Nephron (organoid): ENCODE data around the gene NOVA1.

Experiments
- H3K27ac Mint-ChIP-seq, 3 experiments: 2 replicates each; pipeline ENCODE4 v1.8.0; 2020; ENCODE audit warnings: mixed read lengths in 3 of 3, mild to moderate bottlenecking in 2 of 3, moderate library complexity in 1 of 3
- H3K27me3 Mint-ChIP-seq: 2 replicates; pipeline ENCODE4 v1.8.0; 2021; ENCODE audit warnings: low read depth, mild to moderate bottlenecking, moderate library complexity, mixed read lengths
- H3K36me3 Mint-ChIP-seq: 2 replicates; pipeline ENCODE4 v1.8.0; 2020; ENCODE audit warnings: low read depth, mixed read lengths
- H3K4me1 Mint-ChIP-seq: 2 replicates; pipeline ENCODE4 v1.8.0; 2020; ENCODE audit warnings: mixed read lengths
- H3K4me3 Mint-ChIP-seq, 3 experiments: 2 replicates each; pipeline ENCODE4 v1.8.0; 2020; ENCODE audit warnings: mild to moderate bottlenecking in 3 of 3, mixed read lengths in 3 of 3, moderate library complexity in 2 of 3
- H3K9me3 Mint-ChIP-seq: 2 replicates; pipeline ENCODE4 v1.8.0; 2020; ENCODE audit warnings: mixed read lengths
- TF ChIP-seq, protein P1 (sequence below), 3 experiments: fragments of 200-600 bp; sonication (generic); IDR thresholded peaks; one replicate each; pipeline ENCODE4 v1.5.0; 2021; ENCODE audit warnings: antibody characterized with exemption in 3 of 3; ENCODE audit not compliant: unreplicated experiment in 3 of 3

The NOVA1 gene

GRCh38 chr14:26500028-26500427 is 97.8 kb downstream of the NOVA1 start:
- no peaks in the 10 kb centered on the region for H3K27me3 Mint-ChIP-seq
- no peak overlapping the region for H3K27ac Mint-ChIP-seq
- peaks cover 4% of the 10 kb centered on the region for H3K4me1 Mint-ChIP-seq
- peaks cover 10% of the 10 kb centered on the region for H3K36me3 Mint-ChIP-seq
- no peak overlapping the region for H3K4me3 Mint-ChIP-seq
- H3K9me3 Mint-ChIP-seq = peaks cover 6% of the 10 kb centered on the region
- TF ChIP-seq, protein P1, sequence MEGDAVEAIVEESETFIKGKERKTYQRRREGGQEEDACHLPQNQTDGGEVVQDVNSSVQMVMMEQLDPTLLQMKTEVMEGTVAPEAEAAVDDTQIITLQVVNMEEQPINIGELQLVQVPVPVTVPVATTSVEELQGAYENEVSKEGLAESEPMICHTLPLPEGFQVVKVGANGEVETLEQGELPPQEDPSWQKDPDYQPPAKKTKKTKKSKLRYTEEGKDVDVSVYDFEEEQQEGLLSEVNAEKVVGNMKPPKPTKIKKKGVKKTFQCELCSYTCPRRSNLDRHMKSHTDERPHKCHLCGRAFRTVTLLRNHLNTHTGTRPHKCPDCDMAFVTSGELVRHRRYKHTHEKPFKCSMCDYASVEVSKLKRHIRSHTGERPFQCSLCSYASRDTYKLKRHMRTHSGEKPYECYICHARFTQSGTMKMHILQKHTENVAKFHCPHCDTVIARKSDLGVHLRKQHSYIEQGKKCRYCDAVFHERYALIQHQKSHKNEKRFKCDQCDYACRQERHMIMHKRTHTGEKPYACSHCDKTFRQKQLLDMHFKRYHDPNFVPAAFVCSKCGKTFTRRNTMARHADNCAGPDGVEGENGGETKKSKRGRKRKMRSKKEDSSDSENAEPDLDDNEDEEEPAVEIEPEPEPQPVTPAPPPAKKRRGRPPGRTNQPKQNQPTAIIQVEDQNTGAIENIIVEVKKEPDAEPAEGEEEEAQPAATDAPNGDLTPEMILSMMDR (IDR thresholded peaks at IDR 0.05; ENCODE audit: unreplicated experiment in 3 of 3) = no peak

DNA sequence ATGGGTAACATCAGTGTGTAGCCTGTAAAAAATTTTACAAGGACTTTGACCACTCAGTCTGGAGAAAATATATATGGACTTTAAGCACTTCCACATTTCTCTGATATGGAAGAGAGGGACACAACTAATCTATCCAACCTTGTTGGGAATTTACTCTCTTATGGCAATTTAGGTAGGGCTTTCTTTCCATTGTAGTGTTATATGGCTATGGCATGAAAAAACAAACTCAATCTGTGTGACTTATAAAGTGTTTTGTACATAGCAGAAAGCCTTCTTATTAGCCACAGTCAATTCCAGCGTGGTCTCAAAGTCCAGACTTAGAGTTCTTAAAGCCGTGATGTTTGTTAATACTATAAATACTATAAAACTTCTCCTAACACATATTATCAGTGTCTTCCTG is 98.3 kb downstream of the NOVA1 start:
- Mint-ChIP-seq H3K9me3 (peaks cover 6% of the 10 kb centered on the region), H3K27ac (no peak overlapping the region), H3K36me3 (peaks cover 10% of the 10 kb centered on the region), H3K4me1 (peaks cover 4% of the 10 kb centered on the region), H3K4me3 (no peak overlapping the region), H3K27me3 (no peaks in the 10 kb centered on the region)
- TF ChIP-seq, protein P1 (IDR thresholded peaks at IDR 0.05; ENCODE audit: unreplicated experiment in 3 of 3) = no peak

GRCh38 chr14:26486922-26487321 is 110.9 kb downstream of the NOVA1 start:
- H3K4me1 Mint-ChIP-seq = no peaks in the 10 kb centered on the region
- H3K27ac Mint-ChIP-seq = no peak overlapping the region
- TF ChIP-seq, protein P1 (IDR thresholded peaks at IDR 0.05; ENCODE audit: unreplicated experiment in 3 of 3) = no peak
- H3K27me3 Mint-ChIP-seq = no peaks in the 10 kb centered on the region
- peaks cover 11% of the 10 kb centered on the region for H3K36me3 Mint-ChIP-seq
- H3K9me3 Mint-ChIP-seq = no peaks in the 10 kb centered on the region
- no peak overlapping the region for H3K4me3 Mint-ChIP-seq

- TF ChIP-seq, protein P1 (IDR thresholded peaks at IDR 0.05; ENCODE audit: unreplicated experiment in 3 of 3) = no peak
- H3K27me3 Mint-ChIP-seq = no peaks in the 10 kb centered on the region
- H3K36me3 Mint-ChIP-seq = peaks cover 17% of the 10 kb centered on the region
Measured at GRCh38 chr14:26484562-26484961, 113.3 kb downstream of the NOVA1 start.

GRCh38 chr14:26478967-26479366 is 118.9 kb downstream of the NOVA1 start:
- H3K4me3 Mint-ChIP-seq = no peak overlapping the region
- TF ChIP-seq, protein P1 (IDR thresholded peaks at IDR 0.05; ENCODE audit: unreplicated experiment in 3 of 3) = no peak
- no peaks in the 10 kb centered on the region for H3K9me3 Mint-ChIP-seq
- no peaks in the 10 kb centered on the region for H3K4me1 Mint-ChIP-seq
- H3K36me3 Mint-ChIP-seq = peaks cover 9% of the 10 kb centered on the region
- no peak overlapping the region for H3K27ac Mint-ChIP-seq
- no peaks in the 10 kb centered on the region for H3K27me3 Mint-ChIP-seq

More at GRCh38 chr14:26484562-26484961, 113.3 kb downstream of the NOVA1 start:
- no peaks in the 10 kb centered on the region for H3K9me3 Mint-ChIP-seq
- H3K4me3 Mint-ChIP-seq = no peak overlapping the region
- no peak overlapping the region for H3K27ac Mint-ChIP-seq
- H3K4me1 Mint-ChIP-seq = no peaks in the 10 kb centered on the region

- Mint-ChIP-seq H3K4me1 (no peaks in the 10 kb centered on the region), H3K9me3 (no peaks in the 10 kb centered on the region), H3K4me3 (no peak overlapping the region), H3K27me3 (no peaks in the 10 kb centered on the region), H3K36me3 (peaks cover 30% of the 10 kb centered on the region), H3K27ac (no peak overlapping the region)
- TF ChIP-seq, protein P1 (IDR thresholded peaks at IDR 0.05; ENCODE audit: unreplicated experiment in 3 of 3) = no peak
Measured at GRCh38 chr14:26466862-26467261, 131.0 kb downstream of the NOVA1 start.
